HEK293 (cell line): ENCODE data around the gene AKIRIN2.

ENCODE experiments used
- FEZF1 ChIP-seq: fragments of 450-650 bp; formaldehyde crosslinking; IDR thresholded peaks from 2 replicates; pipeline ENCODE4 v1.5.1; 2016; ENCODE audit warnings: missing biosample characterization, missing genetic modification characterization
- KLF9 ChIP-seq: fragments of 450-650 bp; formaldehyde crosslinking; IDR thresholded peaks from 2 replicates; pipeline ENCODE4 v1.5.1; 2016; ENCODE audit warnings: missing biosample characterization, missing genetic modification characterization, low read depth
- PATZ1 ChIP-seq: fragments of 450-650 bp; formaldehyde crosslinking; IDR thresholded peaks from 2 replicates; pipeline ENCODE4 v1.5.1; 2016; ENCODE audit warnings: missing biosample characterization, missing genetic modification characterization
- SP2 ChIP-seq: fragments of 450-650 bp; formaldehyde crosslinking; IDR thresholded peaks from 2 replicates; pipeline ENCODE4 v1.5.1; 2016; ENCODE audit warnings: missing biosample characterization, missing genetic modification characterization
- SP7 ChIP-seq: fragments of 450-650 bp; formaldehyde crosslinking; IDR thresholded peaks from 2 replicates; pipeline ENCODE4 v1.5.1; 2016; ENCODE audit warnings: missing biosample characterization, missing genetic modification characterization
- ZBTB11 ChIP-seq: fragments of 450-650 bp; formaldehyde crosslinking; conservative IDR thresholded peaks from 2 replicates; pipeline ENCODE4 v1.5.1; 2016; ENCODE audit warnings: low read depth, missing biosample characterization, missing genetic modification characterization
- ZBTB21 ChIP-seq: fragments of 450-650 bp; formaldehyde crosslinking; IDR thresholded peaks from 2 replicates; pipeline ENCODE4 v1.5.1; 2017; ENCODE audit warnings: missing biosample characterization, missing genetic modification characterization
- ZNF140 ChIP-seq: fragments of 450-650 bp; formaldehyde crosslinking; IDR thresholded peaks from 2 replicates; pipeline ENCODE4 v1.5.1; 2016; ENCODE audit warnings: missing biosample characterization, missing genetic modification characterization
- ZNF2 ChIP-seq: fragments of 450-650 bp; formaldehyde crosslinking; IDR thresholded peaks from 2 replicates; pipeline ENCODE4 v1.5.1; 2016; ENCODE audit warnings: missing biosample characterization, missing genetic modification characterization
- ZNF221 ChIP-seq: fragments of 450-650 bp; formaldehyde crosslinking; IDR thresholded peaks from 2 replicates; pipeline ENCODE4 v1.5.1; 2017; ENCODE audit warnings: missing biosample characterization, missing genetic modification characterization, borderline replicate concordance
- ZNF302 ChIP-seq: fragments of 450-650 bp; formaldehyde crosslinking; IDR thresholded peaks from 2 replicates; pipeline ENCODE4 v1.5.1; 2016; ENCODE audit warnings: missing biosample characterization, missing genetic modification characterization, low read depth
- ZNF366 ChIP-seq: fragments of 450-650 bp; formaldehyde crosslinking; conservative IDR thresholded peaks from 2 replicates; pipeline ENCODE4 v1.5.1; 2016; ENCODE audit warnings: missing biosample characterization, missing genetic modification characterization
- ZNF416 ChIP-seq: fragments of 450-650 bp; formaldehyde crosslinking; IDR thresholded peaks from 2 replicates; pipeline ENCODE4 v1.5.1; 2016; ENCODE audit warnings: missing biosample characterization, missing genetic modification characterization
- ZNF423 ChIP-seq: fragments of 450-650 bp; formaldehyde crosslinking; IDR thresholded peaks from 2 replicates; pipeline ENCODE4 v1.5.1; 2016; ENCODE audit warnings: missing biosample characterization, missing genetic modification characterization
- ZNF514 ChIP-seq: fragments of 450-650 bp; formaldehyde crosslinking; IDR thresholded peaks from 2 replicates; pipeline ENCODE4 v1.5.1; 2016; ENCODE audit warnings: missing biosample characterization, missing genetic modification characterization
- ZNF530 ChIP-seq: fragments of 450-650 bp; formaldehyde crosslinking; IDR thresholded peaks from 2 replicates; pipeline ENCODE4 v1.5.1; 2016; ENCODE audit warnings: low read depth, missing biosample characterization, missing genetic modification characterization
- ZNF580 ChIP-seq: fragments of 450-650 bp; formaldehyde crosslinking; IDR thresholded peaks from 2 replicates; pipeline ENCODE4 v1.5.1; 2016; ENCODE audit warnings: missing biosample characterization, missing genetic modification characterization
- ZNF610 ChIP-seq: fragments of 450-650 bp; formaldehyde crosslinking; IDR thresholded peaks from 2 replicates; pipeline ENCODE4 v1.5.1; 2016; ENCODE audit warnings: missing biosample characterization, missing genetic modification characterization, borderline replicate concordance
- ZNF692 ChIP-seq: fragments of 450-650 bp; formaldehyde crosslinking; IDR thresholded peaks from 2 replicates; pipeline ENCODE4 v1.5.1; 2016; ENCODE audit warnings: missing biosample characterization, missing genetic modification characterization
- ZNF791 ChIP-seq: fragments of 450-650 bp; formaldehyde crosslinking; IDR thresholded peaks from 2 replicates; pipeline ENCODE4 v1.5.1; 2016; ENCODE audit warnings: missing biosample characterization, missing genetic modification characterization
- ZNF792 ChIP-seq: fragments of 450-650 bp; formaldehyde crosslinking; IDR thresholded peaks from 2 replicates; pipeline ENCODE4 v1.5.1; 2016; ENCODE audit warnings: missing biosample characterization, missing genetic modification characterization
- ZNF843 ChIP-seq: fragments of 450-650 bp; formaldehyde crosslinking; IDR thresholded peaks from 2 replicates; pipeline ENCODE4 v1.5.1; 2016; ENCODE audit warnings: missing biosample characterization, missing genetic modification characterization
- ZXDB ChIP-seq: fragments of 450-650 bp; formaldehyde crosslinking; IDR thresholded peaks from 2 replicates; pipeline ENCODE4 v1.5.1; 2016; ENCODE audit warnings: missing biosample characterization, missing genetic modification characterization
- TF ChIP-seq, protein P1 (sequence below): fragments of 450-650 bp; formaldehyde crosslinking; IDR thresholded peaks from 2 replicates; pipeline ENCODE4 v1.5.1; 2017; ENCODE audit warnings: missing biosample characterization, mild to moderate bottlenecking, missing genetic modification characterization, moderate library complexity
- TF ChIP-seq, protein P2 (sequence below): fragments of 450-650 bp; formaldehyde crosslinking; IDR thresholded peaks from 2 replicates; pipeline ENCODE4 v1.5.1; 2017; ENCODE audit warnings: missing biosample characterization, missing genetic modification characterization
- TF ChIP-seq, protein P3 (sequence below): fragments of 450-650 bp; formaldehyde crosslinking; IDR thresholded peaks from 2 replicates; pipeline ENCODE4 v1.5.1; 2016; ENCODE audit warnings: missing biosample characterization, missing genetic modification characterization

AKIRIN2 gene

DNA sequence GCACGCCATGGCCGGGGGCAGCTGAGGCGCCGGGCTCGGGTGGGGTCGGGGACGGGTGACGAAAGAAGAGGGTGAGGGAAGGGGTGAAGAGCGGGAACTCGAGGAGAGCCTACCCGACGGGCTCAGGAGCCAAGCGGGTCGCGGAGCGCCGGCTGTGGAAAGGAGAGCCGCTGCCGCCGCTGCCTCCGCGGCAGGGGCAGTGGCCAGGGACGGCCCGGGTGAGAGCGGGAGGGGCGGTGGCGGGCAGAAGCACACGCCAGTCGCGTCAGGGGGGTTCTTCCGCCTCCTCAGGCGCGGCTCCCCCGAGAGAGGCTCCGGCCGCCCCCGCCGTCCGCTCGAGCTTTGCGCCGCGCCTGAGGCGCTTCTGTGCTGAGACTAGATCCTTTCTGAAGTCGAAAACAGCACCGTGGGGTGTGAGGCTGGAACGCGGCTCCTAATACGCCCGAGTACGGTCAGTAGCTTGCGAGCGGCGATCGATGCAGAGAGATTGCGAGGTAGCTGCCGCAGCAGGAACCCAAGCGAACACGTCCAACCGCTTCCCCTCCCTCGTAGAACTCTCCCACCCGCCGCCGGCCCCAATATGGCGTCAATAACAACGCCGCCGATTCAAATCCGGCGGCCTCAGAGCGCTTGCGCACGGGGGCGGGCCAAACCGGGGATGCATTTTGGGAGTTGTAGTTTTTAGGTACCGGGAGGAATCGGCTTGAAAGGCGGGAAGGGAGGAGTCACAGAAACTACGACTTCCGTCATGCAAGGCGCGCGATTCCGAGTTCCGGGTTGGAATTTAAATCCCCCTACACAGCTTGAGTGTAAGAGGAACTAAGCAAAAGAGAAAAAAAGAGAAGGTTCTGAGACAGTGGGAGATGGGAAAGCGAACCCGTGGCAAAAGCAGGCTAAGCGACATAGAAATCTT lies at the start of gene AKIRIN2 (continued):
- TF ChIP-seq ZBTB21 (0 out of 2 replicates have a peak, but pooled peaks have one; percentile 13), PATZ1 (tag by site-specific recombination) (peak; percentile 87), ZNF366 (tag by site-specific recombination) (peak; percentile 50), ZNF221 (tag by site-specific recombination) (no peak), ZNF580 (tag by site-specific recombination) (peak; percentile 79), ZNF792 (tag by site-specific recombination) (no peak; the same call in 1 of the 2 replicates), ZNF140 (no peak), ZNF514 (tag by site-specific recombination) (no peak), ZNF791 (tag by site-specific recombination) (no peak), ZNF610 (peak; percentile 82), SP2 (peak; percentile 85), ZNF843 (tag by site-specific recombination) (peak; percentile 59; the same call in 1 of the 2 replicates), ZNF530 (tag by site-specific recombination) (no peak), FEZF1 (tag by site-specific recombination) (no peak), ZXDB (peak; percentile 89), ZBTB11 (tag by site-specific recombination) (peak; percentile 82), ZNF423 (tag by site-specific recombination) (peak; percentile 69), KLF9 (tag by site-specific recombination) (peak; percentile 57; the same call in 1 of the 2 replicates), ZNF416 (tag by site-specific recombination) (no peak), ZNF692 (peak; percentile 81), SP7 (peak; percentile 88), ZNF302 (tag by site-specific recombination) (no peak), ZNF2 (tag by site-specific recombination) (peak; percentile 49)
- TF ChIP-seq, protein P1, sequence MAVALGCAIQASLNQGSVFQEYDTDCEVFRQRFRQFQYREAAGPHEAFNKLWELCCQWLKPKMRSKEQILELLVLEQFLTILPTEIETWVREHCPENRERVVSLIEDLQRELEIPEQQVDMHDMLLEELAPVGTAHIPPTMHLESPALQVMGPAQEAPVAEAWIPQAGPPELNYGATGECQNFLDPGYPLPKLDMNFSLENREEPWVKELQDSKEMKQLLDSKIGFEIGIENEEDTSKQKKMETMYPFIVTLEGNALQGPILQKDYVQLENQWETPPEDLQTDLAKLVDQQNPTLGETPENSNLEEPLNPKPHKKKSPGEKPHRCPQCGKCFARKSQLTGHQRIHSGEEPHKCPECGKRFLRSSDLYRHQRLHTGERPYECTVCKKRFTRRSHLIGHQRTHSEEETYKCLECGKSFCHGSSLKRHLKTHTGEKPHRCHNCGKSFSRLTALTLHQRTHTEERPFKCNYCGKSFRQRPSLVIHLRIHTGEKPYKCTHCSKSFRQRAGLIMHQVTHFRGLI = peak; percentile 73; the same call in 1 of the 2 replicates
- TF ChIP-seq, protein P2, sequence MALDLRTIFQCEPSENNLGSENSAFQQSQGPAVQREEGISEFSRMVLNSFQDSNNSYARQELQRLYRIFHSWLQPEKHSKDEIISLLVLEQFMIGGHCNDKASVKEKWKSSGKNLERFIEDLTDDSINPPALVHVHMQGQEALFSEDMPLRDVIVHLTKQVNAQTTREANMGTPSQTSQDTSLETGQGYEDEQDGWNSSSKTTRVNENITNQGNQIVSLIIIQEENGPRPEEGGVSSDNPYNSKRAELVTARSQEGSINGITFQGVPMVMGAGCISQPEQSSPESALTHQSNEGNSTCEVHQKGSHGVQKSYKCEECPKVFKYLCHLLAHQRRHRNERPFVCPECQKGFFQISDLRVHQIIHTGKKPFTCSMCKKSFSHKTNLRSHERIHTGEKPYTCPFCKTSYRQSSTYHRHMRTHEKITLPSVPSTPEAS (tag by site-specific recombination) = no peak
- TF ChIP-seq, protein P3, sequence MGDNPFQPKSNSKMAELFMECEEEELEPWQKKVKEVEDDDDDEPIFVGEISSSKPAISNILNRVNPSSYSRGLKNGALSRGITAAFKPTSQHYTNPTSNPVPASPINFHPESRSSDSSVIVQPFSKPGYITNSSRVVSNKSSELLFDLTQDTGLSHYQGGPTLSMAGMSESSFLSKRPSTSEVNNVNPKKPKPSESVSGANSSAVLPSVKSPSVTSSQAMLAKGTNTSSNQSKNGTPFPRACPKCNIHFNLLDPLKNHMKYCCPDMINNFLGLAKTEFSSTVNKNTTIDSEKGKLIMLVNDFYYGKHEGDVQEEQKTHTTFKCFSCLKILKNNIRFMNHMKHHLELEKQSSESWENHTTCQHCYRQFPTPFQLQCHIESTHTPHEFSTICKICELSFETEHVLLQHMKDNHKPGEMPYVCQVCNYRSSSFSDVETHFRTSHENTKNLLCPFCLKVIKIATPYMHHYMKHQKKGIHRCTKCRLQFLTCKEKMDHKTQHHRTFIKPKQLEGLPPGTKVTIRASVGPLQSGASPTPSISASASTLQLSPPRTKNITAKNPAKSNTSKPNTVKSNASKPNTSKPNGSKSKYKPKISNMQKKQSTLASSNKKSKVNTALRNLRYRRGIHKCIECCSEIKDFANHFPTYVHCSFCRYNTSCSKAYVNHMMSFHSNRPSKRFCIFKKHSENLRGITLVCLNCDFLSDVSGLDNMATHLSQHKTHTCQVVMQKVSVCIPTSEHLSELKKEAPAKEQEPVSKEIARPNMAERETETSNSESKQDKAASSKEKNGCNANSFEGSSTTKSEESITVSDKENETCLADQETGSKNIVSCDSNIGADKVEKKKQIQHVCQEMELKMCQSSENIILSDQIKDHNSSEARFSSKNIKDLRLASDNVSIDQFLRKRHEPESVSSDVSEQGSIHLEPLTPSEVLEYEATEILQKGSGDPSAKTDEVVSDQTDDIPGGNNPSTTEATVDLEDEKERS (tag by site-specific recombination) = 0 out of 2 replicates have a peak, but pooled peaks have one; percentile 8
